HCT116 (cell line): ENCODE measurements around the gene OPCML. TPM values are rescaled to one million over a fixed set of nuclear protein-coding genes. Genes with fewer than 3 reads are reported as not detected.

Experiments used
- ATAC-seq: fragments of 200-7000 bp; cut with Tn5 transposase; 2 replicates; pipeline ENCODE4 v1.9.1; 2020; ENCODE audit warnings: mild to moderate bottlenecking, moderate library complexity
- BruUV-seq: library from RNA; stranded (reverse); fragments of 400-500 nt; replicated peaks from 2 replicates; lab custom pipeline; 2021; lab: Mats Ljungman, UMichigan
- CTCF ChIA-PET: fragments of 300-600 bp; sonication (Branson Sonifier 250); formaldehyde crosslinking; loops from one replicate; lab custom pipeline; 2021; ENCODE audit warnings: antibody characterized with exemption; lab: Charles Lee
- POLR2A ChIA-PET: fragments of 300-600, 350-600 bp; sonication (Branson Sonifier 250); formaldehyde crosslinking; loops from one replicate; lab custom pipeline; 2021; ENCODE audit warnings: antibody characterized with exemption; lab: Charles Lee
- RAD21 ChIA-PET, 2 experiments: fragments of 300-600 bp; sonication (Branson Sonifier 250); formaldehyde crosslinking; loops; one replicate each; lab custom pipeline; 2023; ENCODE audit warnings: low total read pairs in 2 of 2; ENCODE audit not compliant: uncharacterized antibody in 2 of 2, unreplicated experiment in 2 of 2, low non-redundant PET in 1 of 2; lab: Charles Lee
- DNase-seq: peaks from one replicate; pipeline ENCODE4 v3.0.0-alpha.2; 2010; ENCODE audit warnings: low read depth, low spot score
- H2AFZ ChIP-seq: fragments of 200-600 bp; shearing (Covaris generic), sonication (generic); 2 replicates; pipeline ENCODE4 v1.6.1; 2017; ENCODE audit warnings: low read depth, mixed run types, mixed read lengths, antibody characterized with exemption, low read length; ENCODE audit not compliant: poor library complexity, severe bottlenecking
- H3K27ac ChIP-seq: 2 replicates; pipeline ENCODE4 v1.5.1; 2012; ENCODE audit warnings: low read depth, low read length
- H3K27me3 ChIP-seq: fragments of 200-600 bp; sonication (generic); 2 replicates; pipeline ENCODE4 v1.6.1; 2016; ENCODE audit warnings: mixed run types, low read length, mixed read lengths; ENCODE audit not compliant: insufficient read depth
- H3K36me3 ChIP-seq, 2 experiments: fragments of 200-500 bp in 1 of 2; fragments of 200-600 bp in 1 of 2; sonication (Bioruptor generic) in 1 of 2; sonication (generic) in 1 of 2; 2 replicates each; pipeline versions ENCODE4 v1.5.1 to v1.6.1; 2014 to 2016; ENCODE audit warnings: low read length in 2 of 2, inconsistent platforms in 1 of 2, mixed read lengths in 1 of 2, mixed run types in 1 of 2; ENCODE audit not compliant: insufficient read depth in 2 of 2, control insufficient read depth in 1 of 2
- H3K4me1 ChIP-seq, 2 experiments: fragments of 200-600 bp in 1 of 2; sonication (generic) in 1 of 2; 2 replicates each; pipeline versions ENCODE4 v1.5.1 to v1.6.1; 2012 to 2017; ENCODE audit warnings: low read length in 2 of 2, inconsistent platforms in 1 of 2, mild to moderate bottlenecking in 1 of 2, mixed read lengths in 1 of 2, mixed run types in 1 of 2, moderate library complexity in 1 of 2; ENCODE audit not compliant: insufficient read depth in 2 of 2, control insufficient read depth in 1 of 2
- H3K4me2 ChIP-seq: fragments of 200-600 bp; sonication (generic); 2 replicates; pipeline ENCODE4 v1.6.1; 2017; ENCODE audit warnings: mixed run types, low read length, mixed read lengths
- H3K4me3 ChIP-seq, 2 experiments: fragments of 200-600 bp in 1 of 2; sonication (generic) in 1 of 2; replicated peaks in 1 of 2; 2 replicates each; pipeline ENCODE4 v1.5.1; 2011 to 2016; ENCODE audit warnings: low read length in 2 of 2, control low read depth in 1 of 2, low read depth in 1 of 2, mild to moderate bottlenecking in 1 of 2, mixed read lengths in 1 of 2, mixed run types in 1 of 2
- H3K79me2 ChIP-seq: fragments of 200-600 bp; sonication (generic); 2 replicates; pipeline ENCODE4 v1.6.1; 2017; ENCODE audit warnings: mild to moderate bottlenecking, mixed run types, low read length, moderate library complexity, mixed read lengths; ENCODE audit not compliant: insufficient read depth
- H3K9ac ChIP-seq: fragments of 200-600 bp; sonication (generic); 2 replicates; pipeline ENCODE4 v1.6.1; 2016; ENCODE audit warnings: low read length, mixed read lengths
- H3K9me2 ChIP-seq: fragments of 200-600 bp; sonication (generic), shearing (Covaris generic); 2 replicates; pipeline ENCODE4 v1.6.1; 2017; ENCODE audit warnings: mixed run types, mild to moderate bottlenecking, moderate library complexity; ENCODE audit not compliant: insufficient read depth
- H3K9me3 ChIP-seq, 2 experiments: fragments of 200-500 bp in 1 of 2; fragments of 200-600 bp in 1 of 2; sonication (Bioruptor generic) in 1 of 2; sonication (generic) in 1 of 2; 2 replicates each; pipeline ENCODE4 v1.6.1; 2014 to 2017; ENCODE audit warnings: low read length in 2 of 2, mixed read lengths in 2 of 2, inconsistent platforms in 1 of 2, low read depth in 1 of 2, mild to moderate bottlenecking in 1 of 2, mixed run types in 1 of 2, moderate library complexity in 1 of 2; ENCODE audit not compliant: control insufficient read depth in 1 of 2, insufficient read depth in 1 of 2
- H4K20me1 ChIP-seq: fragments of 200-600 bp; sonication (generic), shearing (Covaris generic); 2 replicates; pipeline ENCODE4 v1.6.1; 2017; ENCODE audit warnings: mixed run types, mild to moderate bottlenecking, moderate library complexity; ENCODE audit not compliant: insufficient read depth
- CEBPB ChIP-seq: IDR thresholded peaks from 2 replicates; pipeline ENCODE4 v1.6.1; 2012; ENCODE audit warnings: low read depth
- EGR1 ChIP-seq: IDR thresholded peaks from 2 replicates; pipeline ENCODE4 v1.6.1; 2012; ENCODE audit warnings: low read depth
- ELF1 ChIP-seq: IDR thresholded peaks from 2 replicates; pipeline ENCODE4 v1.6.1; 2012; ENCODE audit warnings: low read depth, borderline replicate concordance
- EZH2phosphoT487 ChIP-seq: fragments of 200-600 bp; IDR thresholded peaks from 2 replicates; pipeline ENCODE4 v1.6.1; 2018; ENCODE audit warnings: antibody characterized with exemption, borderline replicate concordance
- FOSL1 ChIP-seq: IDR thresholded peaks from 2 replicates; pipeline ENCODE4 v1.6.1; 2012; ENCODE audit warnings: low read depth
- SIN3A ChIP-seq: IDR thresholded peaks from 2 replicates; pipeline ENCODE4 v1.6.1; 2012; ENCODE audit warnings: low read depth
- TCF7L2 ChIP-seq: IDR thresholded peaks from 2 replicates; pipeline ENCODE4 v1.7.0; 2011; ENCODE audit warnings: borderline replicate concordance, inconsistent platforms; ENCODE audit not compliant: insufficient read depth, insufficient read length; ENCODE audit errors: extremely low read depth
- YY1 ChIP-seq: IDR thresholded peaks from 2 replicates; pipeline ENCODE4 v1.6.1; 2011; ENCODE audit warnings: low read length, low read depth, moderate library complexity, mild to moderate bottlenecking; ENCODE audit not compliant: insufficient replicate concordance; ENCODE audit errors: extremely low read depth
- ZNF274 ChIP-seq: fragments of 200-500 bp; sonication (Bioruptor generic); IDR thresholded peaks from 2 replicates; pipeline ENCODE4 v1.6.1; 2014; ENCODE audit warnings: mild to moderate bottlenecking, low read depth, low read length, inconsistent platforms
- intact Hi-C: fragments of 100-400 bp; cut with micrococcal nuclease; formaldehyde crosslinking; loops from 2 replicates; pipeline ENCODE4 v1.10.0; 2022
- total RNA-seq: library from RNA; stranded (reverse); gene quantifications from one replicate; pipeline ENCODE4 v1.2.1, GENCODE V29; 2021; ENCODE audit not compliant: unreplicated experiment
- TF ChIP-seq, protein P1 (sequence below): IDR thresholded peaks from 2 replicates; pipeline ENCODE4 v1.6.1; 2012
- TF ChIP-seq, protein P2 (sequence below): IDR thresholded peaks from 2 replicates; pipeline ENCODE4 v1.6.1; 2012; ENCODE audit warnings: low read depth

Gene OPCML
- total RNA-seq, 1 experiment from 2014 or later = not detected

DNA sequence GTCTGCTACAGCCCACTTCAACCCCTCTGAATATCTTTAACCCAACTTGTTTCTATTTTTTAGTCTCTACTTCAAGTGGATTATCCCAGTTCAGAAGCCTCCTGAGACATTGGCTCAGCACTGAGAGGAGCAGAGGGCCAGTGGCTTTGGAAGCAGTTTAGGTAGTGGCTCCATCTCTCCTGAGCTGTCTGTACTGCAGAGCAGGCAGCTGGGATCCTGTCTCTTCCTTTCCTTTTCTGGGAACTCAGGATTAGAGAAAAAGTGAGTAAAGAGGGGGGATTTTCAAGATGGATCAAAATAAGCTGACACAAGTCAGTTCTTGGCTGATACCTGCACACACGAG is 512.0 kb downstream of the OPCML start:
- DNase-seq (no peak), ATAC-seq (no peak)
- no peak overlapping the region for H3K4me3 ChIP-seq
- intact Hi-C loops = no loop called here
- H2AFZ ChIP-seq = no peak overlapping the region
- POLR2A ChIA-PET = no interaction called here
- no peaks in the 10 kb centered on the region for H3K4me1 ChIP-seq
- no peaks in the 10 kb centered on the region for H3K9me2 ChIP-seq
- H3K79me2 ChIP-seq = no peaks in the 10 kb centered on the region
- CTCF ChIA-PET = no interaction called here
- no peak overlapping the region for H3K4me2 ChIP-seq
- H3K27me3 ChIP-seq = no peaks in the 10 kb centered on the region
- no peaks in the 10 kb centered on the region for H4K20me1 ChIP-seq
- TF ChIP-seq, protein P1, sequence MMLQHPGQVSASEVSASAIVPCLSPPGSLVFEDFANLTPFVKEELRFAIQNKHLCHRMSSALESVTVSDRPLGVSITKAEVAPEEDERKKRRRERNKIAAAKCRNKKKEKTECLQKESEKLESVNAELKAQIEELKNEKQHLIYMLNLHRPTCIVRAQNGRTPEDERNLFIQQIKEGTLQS = no peak
- TF ChIP-seq, protein P2, sequence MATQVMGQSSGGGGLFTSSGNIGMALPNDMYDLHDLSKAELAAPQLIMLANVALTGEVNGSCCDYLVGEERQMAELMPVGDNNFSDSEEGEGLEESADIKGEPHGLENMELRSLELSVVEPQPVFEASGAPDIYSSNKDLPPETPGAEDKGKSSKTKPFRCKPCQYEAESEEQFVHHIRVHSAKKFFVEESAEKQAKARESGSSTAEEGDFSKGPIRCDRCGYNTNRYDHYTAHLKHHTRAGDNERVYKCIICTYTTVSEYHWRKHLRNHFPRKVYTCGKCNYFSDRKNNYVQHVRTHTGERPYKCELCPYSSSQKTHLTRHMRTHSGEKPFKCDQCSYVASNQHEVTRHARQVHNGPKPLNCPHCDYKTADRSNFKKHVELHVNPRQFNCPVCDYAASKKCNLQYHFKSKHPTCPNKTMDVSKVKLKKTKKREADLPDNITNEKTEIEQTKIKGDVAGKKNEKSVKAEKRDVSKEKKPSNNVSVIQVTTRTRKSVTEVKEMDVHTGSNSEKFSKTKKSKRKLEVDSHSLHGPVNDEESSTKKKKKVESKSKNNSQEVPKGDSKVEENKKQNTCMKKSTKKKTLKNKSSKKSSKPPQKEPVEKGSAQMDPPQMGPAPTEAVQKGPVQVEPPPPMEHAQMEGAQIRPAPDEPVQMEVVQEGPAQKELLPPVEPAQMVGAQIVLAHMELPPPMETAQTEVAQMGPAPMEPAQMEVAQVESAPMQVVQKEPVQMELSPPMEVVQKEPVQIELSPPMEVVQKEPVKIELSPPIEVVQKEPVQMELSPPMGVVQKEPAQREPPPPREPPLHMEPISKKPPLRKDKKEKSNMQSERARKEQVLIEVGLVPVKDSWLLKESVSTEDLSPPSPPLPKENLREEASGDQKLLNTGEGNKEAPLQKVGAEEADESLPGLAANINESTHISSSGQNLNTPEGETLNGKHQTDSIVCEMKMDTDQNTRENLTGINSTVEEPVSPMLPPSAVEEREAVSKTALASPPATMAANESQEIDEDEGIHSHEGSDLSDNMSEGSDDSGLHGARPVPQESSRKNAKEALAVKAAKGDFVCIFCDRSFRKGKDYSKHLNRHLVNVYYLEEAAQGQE = no peak
- TF ChIP-seq EZH2phosphoT487 (no peak), FOSL1 (no peak), TCF7L2 (no peak), EGR1 (no peak), CEBPB (no peak), ZNF274 (no peak), SIN3A (no peak), YY1 (no peak), ELF1 (no peak)
- H3K9me3 ChIP-seq = peaks cover 0 to 15% of the 10 kb centered on the region in 2 experiments; a peak in 2 of 4 replicates
- no peak overlapping the region for H3K27ac ChIP-seq
- H3K9ac ChIP-seq = no peak overlapping the region
- no TSS peak for BruUV-seq
- no peaks in the 10 kb centered on the region for H3K36me3 ChIP-seq
- RAD21 ChIA-PET = no interaction called here
